GM19043 (cell line): Measurements from ENCODE around the gene SLAMF7.
"Not testable (repeated sequence)": the region's sequence is repeated elsewhere in the genome, so short reads cannot be mapped to it uniquely, and the experiment has no call there.

Experiments
- ATAC-seq: cut with Tn5 transposase; IDR thresholded peaks from one replicate; pipeline ENCODE4 v1.9.1; 2021; ENCODE audit warnings: low read depth; ENCODE audit not compliant: unreplicated experiment

The SLAMF7 gene

DNA sequence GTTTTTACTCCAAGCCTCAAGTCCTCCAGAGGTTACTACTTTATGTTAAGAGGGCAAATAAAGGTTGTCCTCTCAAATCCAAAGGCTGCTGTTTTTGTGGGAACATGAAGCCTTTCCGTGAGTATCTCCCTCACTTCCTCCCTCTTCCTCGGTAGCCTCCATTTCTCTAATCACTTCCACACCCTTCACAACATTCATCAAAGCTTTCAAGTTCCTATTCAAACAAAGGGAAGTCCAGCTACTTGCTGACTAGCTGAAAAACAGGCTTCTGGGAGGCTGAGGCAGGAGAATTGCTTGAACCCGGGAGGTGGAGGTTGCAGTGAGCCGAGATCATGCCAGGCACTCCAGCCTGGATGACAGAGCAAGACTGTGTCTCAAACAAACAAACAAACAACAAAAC lies 20.8 kb upstream of the SLAMF7 start:
- no peak for ATAC-seq

DNA sequence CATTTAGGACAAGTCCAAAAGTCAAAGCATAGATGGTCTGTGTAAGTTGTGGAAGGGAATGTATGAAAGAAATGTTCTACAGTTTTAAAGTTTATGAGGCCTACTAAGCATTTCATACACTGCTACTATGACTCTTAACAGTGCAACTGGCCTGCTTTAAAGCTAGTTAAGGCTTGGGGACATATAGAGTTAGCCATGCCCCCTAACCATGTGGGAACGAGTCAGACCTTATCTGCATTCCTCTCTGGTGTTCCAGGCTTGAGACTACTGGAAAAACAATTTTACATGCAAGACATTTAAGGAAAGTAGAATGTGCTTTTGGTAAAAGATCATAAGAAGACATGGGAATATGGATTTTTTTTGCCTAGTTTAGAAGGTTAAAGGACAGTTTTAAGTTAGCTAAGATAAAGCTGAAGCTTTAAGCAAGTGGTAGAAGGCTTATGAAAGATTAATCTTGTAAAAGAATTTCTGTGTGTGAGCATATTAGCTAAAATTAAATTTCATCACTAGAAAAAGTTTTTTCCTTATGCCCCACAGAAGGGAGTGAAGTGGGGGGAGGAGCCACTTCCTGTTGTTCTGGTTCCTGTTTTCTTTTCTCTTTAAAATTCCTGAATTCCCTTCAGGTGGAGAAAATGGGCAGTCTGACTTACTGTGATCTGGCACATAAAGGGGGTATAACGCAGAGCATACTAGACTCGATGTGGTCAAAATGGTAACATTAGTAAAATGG lies 18.5 kb upstream of the SLAMF7 start:
- no peak for ATAC-seq

DNA sequence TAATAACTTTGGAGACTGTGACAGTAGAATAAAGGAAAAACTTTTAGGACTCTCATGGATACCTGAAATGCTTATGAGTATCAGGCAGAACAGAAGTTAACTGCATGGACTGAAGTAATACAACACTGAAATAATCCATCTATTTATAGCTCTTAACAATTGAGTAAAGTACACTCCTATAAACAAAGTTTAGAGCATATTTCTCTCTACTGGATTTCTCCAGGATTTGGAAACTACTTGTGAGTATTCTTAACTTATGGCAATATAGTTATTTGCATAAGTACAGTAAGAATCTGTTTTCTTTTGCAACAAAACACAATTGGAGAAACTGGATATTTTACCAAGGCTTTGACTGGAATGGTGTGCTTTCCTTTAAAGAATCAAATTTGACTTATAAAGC lies 17.6 kb upstream of the SLAMF7 start:
- no peak for ATAC-seq

- no peak for ATAC-seq
Measured at GRCh38 chr1:160722726-160723125, 16.3 kb upstream of the SLAMF7 start.

DNA sequence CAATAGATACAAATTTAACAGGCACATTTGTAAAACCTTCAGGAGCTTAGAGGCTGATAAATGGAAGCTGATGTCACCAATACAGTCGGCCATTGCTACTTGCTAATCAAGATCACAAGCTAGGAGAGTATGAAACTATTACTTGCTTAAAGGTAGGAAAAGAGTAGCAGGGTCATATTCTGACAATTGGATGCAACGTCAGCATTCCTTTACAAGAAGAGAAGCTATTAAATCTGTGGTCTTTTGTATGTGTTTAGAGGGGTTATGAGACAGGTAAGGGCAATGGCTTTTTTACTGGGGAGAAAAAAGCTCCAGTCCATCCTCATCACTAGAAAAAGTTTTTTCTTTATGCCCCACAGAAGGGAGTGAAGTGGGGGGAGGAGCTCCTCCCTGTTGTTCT lies 15.7 kb upstream of the SLAMF7 start:
- no peak for ATAC-seq

DNA sequence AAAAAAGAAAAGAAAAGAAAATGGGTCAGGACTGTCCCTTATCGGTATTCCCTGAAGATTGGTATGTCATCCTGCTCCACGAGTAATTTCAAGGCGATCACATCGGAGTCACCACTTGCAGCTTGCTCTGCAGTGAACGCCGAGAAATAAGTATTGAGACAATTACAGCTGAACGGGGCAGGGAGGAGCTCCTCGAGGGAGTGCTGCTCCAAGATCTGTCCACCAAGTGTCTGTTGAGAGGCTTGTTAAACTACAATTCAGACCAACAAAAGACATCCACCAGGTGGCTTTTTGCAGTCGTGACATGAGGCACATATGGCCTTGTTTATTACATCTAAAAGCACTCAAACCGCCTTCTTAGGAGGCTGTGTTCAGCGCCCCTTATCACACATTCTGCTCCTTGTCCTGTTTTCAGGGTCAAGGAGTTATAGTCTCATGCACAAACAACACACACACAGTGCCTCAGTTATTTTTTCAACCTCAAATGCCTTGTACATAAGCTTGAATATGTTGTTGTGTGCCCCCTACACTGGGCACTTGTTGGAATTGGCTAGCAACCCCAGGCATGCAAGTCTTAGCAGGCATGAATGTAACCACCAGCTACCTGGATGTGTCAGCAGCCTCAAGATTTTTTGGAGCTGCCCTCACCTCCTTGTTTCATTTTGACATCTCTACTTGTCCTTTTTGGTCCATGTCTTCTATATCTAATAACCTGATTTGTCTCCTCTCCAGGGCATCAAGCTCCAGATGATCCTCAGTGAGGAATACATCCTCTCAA lies 14.4 kb upstream of the SLAMF7 start:
- no peak for ATAC-seq

DNA sequence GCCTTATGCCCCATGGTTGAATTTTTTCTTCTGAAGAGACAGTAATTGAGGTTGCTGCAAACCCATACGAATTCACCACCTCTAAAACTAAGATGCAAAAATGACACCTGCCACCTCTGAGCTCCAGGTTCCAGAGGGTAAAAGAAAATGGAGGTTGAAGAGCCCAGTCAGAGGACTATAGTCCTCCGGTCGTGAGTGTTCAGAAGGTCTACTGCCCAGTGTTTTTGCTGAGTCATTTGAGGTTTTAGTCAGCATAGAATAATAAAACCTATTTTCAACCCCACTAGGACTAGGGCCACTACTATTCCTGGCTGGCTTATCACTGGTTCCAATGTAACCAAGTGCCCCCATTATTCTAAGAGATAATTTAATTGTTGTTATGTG lies 12.9 kb upstream of the SLAMF7 start:
- no peak for ATAC-seq

DNA sequence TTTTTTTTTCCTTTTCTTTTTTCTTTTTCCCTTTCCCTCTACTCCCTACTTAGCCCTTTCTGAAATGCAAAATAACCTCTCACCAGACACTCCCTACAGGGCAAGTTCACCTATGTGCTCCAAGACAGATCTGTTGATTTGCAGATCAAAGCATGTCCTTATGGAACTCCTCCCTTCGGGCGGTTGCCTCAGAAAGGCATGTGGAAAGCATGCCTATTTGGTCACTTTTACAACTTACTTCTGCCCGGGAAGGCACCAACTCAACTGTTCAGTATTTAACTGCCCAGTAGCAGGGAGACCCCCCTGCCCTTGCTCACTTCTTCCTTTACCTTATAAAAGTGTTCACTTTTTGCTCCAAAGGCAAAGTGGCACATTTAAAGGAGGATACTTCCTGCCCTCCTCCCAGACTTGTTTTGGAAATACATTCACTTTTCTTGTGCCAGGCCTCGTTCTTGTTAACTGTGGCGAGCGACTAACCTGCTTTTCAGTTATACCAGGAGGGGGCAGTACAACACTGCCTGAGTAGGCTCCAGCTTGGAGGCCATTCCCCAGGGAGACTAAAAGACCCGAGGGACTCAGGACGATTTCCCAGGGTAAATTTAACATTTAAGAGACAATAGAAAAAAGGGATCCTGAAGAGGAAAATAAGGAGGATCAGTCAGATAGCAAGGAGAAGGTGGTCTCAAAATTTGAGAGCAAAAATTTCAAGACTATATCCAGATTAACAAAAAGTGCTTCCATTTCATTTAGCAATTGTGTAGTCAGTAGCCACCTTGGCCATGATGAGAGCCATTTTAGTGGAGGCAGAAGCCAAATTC lies 12.3 kb upstream of the SLAMF7 start:
- no peak for ATAC-seq

DNA sequence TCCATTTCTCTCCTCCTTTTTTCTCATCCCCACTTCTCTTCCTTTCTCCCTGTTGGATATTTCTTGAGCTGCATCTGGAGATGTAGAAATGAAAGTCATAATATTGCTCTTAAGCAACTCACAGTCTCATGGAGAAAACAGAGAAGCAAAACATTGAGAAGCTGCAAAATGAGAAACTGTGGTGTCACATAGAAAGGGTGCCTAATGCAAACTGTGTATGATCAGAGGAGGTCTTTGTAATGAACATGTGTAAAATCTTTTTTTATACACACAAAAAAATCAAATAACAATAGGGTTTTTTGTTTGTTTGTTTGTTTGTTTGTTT lies 11.8 kb upstream of the SLAMF7 start:
- no peak for ATAC-seq

DNA sequence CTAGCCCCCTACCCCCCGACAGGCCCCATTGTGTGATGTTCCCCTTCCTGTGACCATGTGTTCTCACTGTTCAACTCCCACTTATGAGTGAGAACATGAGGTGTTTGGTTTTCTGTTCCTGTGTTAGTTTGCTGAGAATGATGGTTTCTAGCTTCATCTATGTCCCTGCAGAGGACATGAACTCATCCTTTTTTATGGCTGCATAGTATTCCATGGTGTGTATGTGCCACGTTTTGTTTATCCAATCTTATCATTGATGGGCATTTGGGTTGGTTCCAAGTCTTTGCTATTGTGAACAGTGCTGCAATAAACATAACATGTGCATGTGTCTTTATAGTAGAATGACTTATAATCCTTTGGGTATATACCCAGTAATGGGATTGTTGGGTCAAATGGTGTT lies 7.5 kb upstream of the SLAMF7 start:
- ATAC-seq: not testable (repeated sequence)

GRCh38 chr1:160731990-160732389 lies 7.1 kb upstream of the SLAMF7 start:
- no peak for ATAC-seq

- ATAC-seq: no peak
Measured at GRCh38 chr1:160733898-160734297, 5.1 kb upstream of the SLAMF7 start.

DNA sequence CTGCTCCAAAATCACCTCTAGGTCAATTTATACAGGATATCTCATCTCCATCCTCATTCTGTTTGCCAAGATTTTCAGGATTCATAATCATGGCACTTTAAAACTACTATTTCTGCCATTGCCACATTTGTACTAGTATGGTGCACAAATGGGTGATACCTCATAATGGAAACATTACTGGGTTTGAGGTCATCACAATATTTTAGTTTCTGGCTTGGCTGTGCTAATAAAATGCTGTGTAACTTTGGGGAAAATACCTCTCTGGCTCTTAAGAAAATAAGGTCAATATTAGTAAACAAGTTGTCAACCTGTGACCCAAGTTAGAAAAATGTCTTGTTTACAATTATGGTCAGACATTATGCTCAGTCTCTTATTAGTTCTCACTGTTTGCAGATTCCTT lies 4.7 kb upstream of the SLAMF7 start:
- no peak for ATAC-seq

DNA sequence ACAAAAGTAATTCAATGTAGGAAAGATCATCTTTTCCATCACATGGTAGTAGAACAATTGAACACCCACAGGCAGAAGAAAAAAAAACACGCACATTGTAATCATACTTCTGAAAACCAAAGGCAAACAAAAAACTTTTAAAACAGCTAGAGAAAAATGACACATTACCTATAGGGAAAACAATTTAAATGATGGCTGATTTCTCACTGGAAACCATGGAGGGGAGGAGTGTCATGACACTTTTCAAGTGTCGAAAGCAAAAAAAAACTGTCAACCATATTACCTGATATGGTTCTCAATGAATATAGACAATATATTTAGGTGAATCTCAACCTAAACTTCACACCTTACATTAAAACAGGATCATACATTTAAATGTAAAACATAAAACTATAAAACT lies 776 bp upstream of the SLAMF7 start:
- ATAC-seq: no peak

DNA sequence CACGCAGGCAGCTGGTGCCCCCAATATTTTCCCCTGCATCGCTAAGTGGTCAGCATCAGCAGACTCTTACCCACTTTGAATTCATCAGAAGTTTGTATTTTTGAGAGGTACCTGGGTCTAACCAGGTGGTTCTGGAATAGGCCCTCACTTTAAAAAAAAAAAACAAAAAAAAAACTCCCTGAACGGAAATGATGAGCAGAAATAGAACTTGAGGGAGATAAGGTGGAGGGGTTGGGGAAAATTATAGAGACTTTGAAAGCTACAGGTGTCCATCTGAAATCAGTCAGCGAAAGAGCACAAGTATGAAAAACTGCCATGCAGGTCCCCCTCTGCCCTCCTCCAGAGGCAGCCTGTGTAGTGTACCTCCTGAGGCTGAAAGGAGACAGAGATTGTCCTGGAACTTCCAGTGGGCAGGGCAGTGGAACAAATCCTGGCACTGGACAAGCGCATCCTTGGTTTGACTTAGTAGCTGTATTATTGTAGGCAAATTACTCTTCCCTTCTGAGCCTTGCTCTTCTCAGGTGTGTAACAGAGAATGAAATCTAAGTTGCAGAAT lies 1.2 kb downstream of the SLAMF7 start:
- ATAC-seq: no peak

DNA sequence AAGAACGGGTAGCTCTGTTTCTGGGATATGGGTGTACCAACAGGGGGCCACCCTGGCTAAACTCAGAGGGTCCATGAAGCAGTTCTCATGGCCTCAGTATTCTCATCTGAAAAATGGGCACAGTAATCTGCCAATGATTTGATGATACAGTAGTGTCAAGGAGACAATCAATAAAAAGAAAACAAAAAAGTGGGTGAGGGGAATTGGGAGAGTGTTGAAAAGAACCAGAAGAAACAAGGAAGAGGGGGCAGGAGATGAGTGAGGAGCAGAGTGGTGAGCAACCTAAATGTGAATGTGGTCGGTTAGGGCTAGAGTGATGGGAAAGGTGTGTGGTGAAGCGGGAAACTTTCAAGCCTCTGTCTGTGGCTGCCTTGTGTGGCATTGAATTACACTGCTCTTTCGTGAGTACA lies 2.0 kb downstream of the SLAMF7 start:
- ATAC-seq: no peak

- ATAC-seq: no peak
Measured at GRCh38 chr1:160741612-160742348, 2.7 kb downstream of the SLAMF7 start.

GRCh38 chr1:160742428-160743127 lies 3.5 kb downstream of the SLAMF7 start:
- no peak for ATAC-seq

GRCh38 chr1:160743266-160743665 lies 4.2 kb downstream of the SLAMF7 start:
- ATAC-seq: no peak
